Measurements from ENCODE around the gene KRT80.

The KRT80 gene

GRCh38 chr12:52166672-52167071, 25.1 kb downstream of the KRT80 start:
- H3K4me2 ChIP-seq (ENCODE audit: low read length), result no peak overlapping the region
- H2AFZ ChIP-seq, result no peak overlapping the region
- no peak for TF ChIP-seq CTCF (IDR thresholded peaks at IDR 0.05)
- peaks cover 4% of the 10 kb centered on the region for H3K4me1 ChIP-seq
- H3K9ac ChIP-seq, result no peak overlapping the region
- H3K36me3 ChIP-seq (ENCODE audit: control insufficient read depth, insufficient read depth, low read length), result no peaks in the 10 kb centered on the region
- no peaks in the 10 kb centered on the region for H3K27me3 ChIP-seq (ENCODE audit: control insufficient read depth, insufficient read depth, low read length)
- no peaks in the 10 kb centered on the region for H3K9me3 ChIP-seq (ENCODE audit: control insufficient read depth, low read length)
- H3K79me2 ChIP-seq, result no peaks in the 10 kb centered on the region
- no peak overlapping the region for H3K4me3 ChIP-seq (ENCODE audit: low read depth, low read length)
- no peak overlapping the region for H3K27ac ChIP-seq

DNA sequence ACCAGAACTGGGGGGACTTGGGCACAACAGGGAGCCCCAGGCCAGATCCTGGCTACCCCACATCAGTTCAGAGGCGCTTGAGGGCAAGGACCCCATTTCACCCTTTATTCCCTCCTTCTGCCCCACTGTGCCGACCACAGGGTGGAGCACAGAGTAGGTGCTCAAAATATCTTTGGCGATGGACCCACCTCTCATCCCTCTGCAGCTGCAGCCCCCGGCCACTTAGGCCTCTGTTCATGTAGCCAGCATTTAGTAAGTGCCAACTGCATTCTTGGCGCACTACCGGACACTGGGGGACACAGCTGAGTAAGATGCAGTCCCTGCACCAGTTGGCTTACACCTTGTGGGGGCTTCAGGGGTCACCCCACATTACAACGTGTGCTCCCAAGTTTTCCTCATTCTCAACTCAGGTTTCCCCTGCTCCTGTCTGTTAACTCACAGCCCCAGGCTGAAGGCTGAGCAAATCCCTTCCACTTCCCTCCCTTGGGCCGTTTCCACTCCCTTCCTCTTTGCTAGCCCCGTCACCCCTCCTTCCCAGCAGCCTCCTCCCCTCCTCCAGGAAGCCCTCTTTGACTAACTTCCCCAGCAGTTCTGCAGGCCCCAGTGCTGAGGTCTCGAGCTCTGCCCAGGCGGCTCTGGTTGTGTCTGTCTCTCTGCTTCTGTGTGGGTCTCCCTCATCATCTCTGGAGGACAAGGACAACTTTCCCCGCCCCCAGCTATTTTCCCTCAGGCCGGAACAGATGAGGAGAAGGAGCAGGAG, 26.5 kb downstream of the KRT80 start:
- Histone ChIP-seq H3K4me2 (ENCODE audit: low read length) (no peak overlapping the region), H2AFZ (no peak overlapping the region), H3K27ac (no peak overlapping the region), H3K9ac (no peak overlapping the region), H3K4me3 (ENCODE audit: low read depth, low read length) (no peak overlapping the region), H3K9me3 (ENCODE audit: control insufficient read depth, low read length) (no peaks in the 10 kb centered on the region), H3K36me3 (ENCODE audit: control insufficient read depth, insufficient read depth, low read length) (no peaks in the 10 kb centered on the region), H3K27me3 (ENCODE audit: control insufficient read depth, insufficient read depth, low read length) (no peaks in the 10 kb centered on the region), H3K79me2 (no peaks in the 10 kb centered on the region), H3K4me1 (peaks cover 4% of the 10 kb centered on the region)
- TF ChIP-seq CTCF (IDR thresholded peaks at IDR 0.05), result no peak

- Histone ChIP-seq H3K36me3 (ENCODE audit: control insufficient read depth, insufficient read depth, low read length) (no peaks in the 10 kb centered on the region), H3K9me3 (ENCODE audit: control insufficient read depth, low read length) (no peaks in the 10 kb centered on the region), H3K27ac (no peak overlapping the region), H3K79me2 (no peaks in the 10 kb centered on the region), H3K4me1 (peaks cover 4% of the 10 kb centered on the region), H3K4me3 (ENCODE audit: low read depth, low read length) (no peak overlapping the region), H3K27me3 (ENCODE audit: control insufficient read depth, insufficient read depth, low read length) (no peaks in the 10 kb centered on the region), H3K4me2 (ENCODE audit: low read length) (no peak overlapping the region), H3K9ac (no peak overlapping the region), H2AFZ (no peak overlapping the region)
- no peak for TF ChIP-seq CTCF (IDR thresholded peaks at IDR 0.05)
Measured at GRCh38 chr12:52164624-52165023, 27.2 kb downstream of the KRT80 start.

DNA sequence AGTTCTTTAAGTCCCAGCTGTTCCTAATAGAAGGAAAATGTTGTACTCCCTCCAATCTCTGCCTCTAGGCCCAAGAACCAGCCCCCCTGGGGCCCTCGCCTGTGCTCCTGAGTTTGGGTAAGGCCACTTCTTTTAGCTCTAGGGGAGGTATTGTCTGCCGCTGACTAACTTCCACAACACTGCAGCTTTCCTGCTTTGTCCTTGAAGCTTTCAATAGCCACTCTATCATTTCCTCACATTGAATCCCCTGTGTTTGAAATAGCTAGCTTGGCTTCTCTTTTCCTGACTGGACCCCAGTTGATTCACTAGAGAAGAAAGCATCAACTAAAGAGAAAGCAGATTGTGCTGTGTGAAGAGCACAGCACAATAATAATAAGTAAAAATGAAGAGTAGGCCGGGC, 28.8 kb downstream of the KRT80 start:
- Histone ChIP-seq H3K4me1 (peaks cover 4% of the 10 kb centered on the region), H3K27me3 (ENCODE audit: control insufficient read depth, insufficient read depth, low read length) (no peaks in the 10 kb centered on the region), H3K79me2 (no peaks in the 10 kb centered on the region), H3K4me3 (ENCODE audit: low read depth, low read length) (no peak overlapping the region), H3K4me2 (ENCODE audit: low read length) (no peak overlapping the region), H3K9me3 (ENCODE audit: control insufficient read depth, low read length) (no peaks in the 10 kb centered on the region), H3K36me3 (ENCODE audit: control insufficient read depth, insufficient read depth, low read length) (no peaks in the 10 kb centered on the region), H3K9ac (no peak overlapping the region), H2AFZ (no peak overlapping the region), H3K27ac (no peak overlapping the region)
- TF ChIP-seq CTCF (IDR thresholded peaks at IDR 0.05), result no peak

GRCh38 chr12:52160200-52160599, 31.6 kb downstream of the KRT80 start:
- peaks cover 4% of the 10 kb centered on the region for H3K4me1 ChIP-seq

More at GRCh38 chr12:52160200-52160599, 31.6 kb downstream of the KRT80 start:
- Histone ChIP-seq H3K27me3 (ENCODE audit: control insufficient read depth, insufficient read depth, low read length) (no peaks in the 10 kb centered on the region), H3K9me3 (ENCODE audit: control insufficient read depth, low read length) (no peaks in the 10 kb centered on the region), H3K79me2 (no peaks in the 10 kb centered on the region), H2AFZ (no peak overlapping the region), H3K27ac (no peak overlapping the region), H3K4me2 (ENCODE audit: low read length) (no peak overlapping the region), H3K9ac (no peak overlapping the region), H3K4me3 (ENCODE audit: low read depth, low read length) (no peak overlapping the region), H3K36me3 (ENCODE audit: control insufficient read depth, insufficient read depth, low read length) (no peaks in the 10 kb centered on the region)
- TF ChIP-seq CTCF (IDR thresholded peaks at IDR 0.05), result no peak

All from parathyroid adenoma (tissue), 2 donors.